22Rv1 (cell line): ENCODE measurements around the gene SLC13A4.
"Not testable (repeated sequence)": the region's sequence is repeated elsewhere in the genome, so short reads cannot be mapped to it uniquely, and the experiment has no call there.

Experiments
- H3K27ac ChIP-seq: fragments of 450-650 bp; 2 replicates; pipeline ENCODE4 v1.5.1; 2017
- CTCF ChIP-seq: fragments of 450-650 bp; IDR thresholded peaks from 2 replicates; pipeline ENCODE4 v1.5.1; 2017; ENCODE audit warnings: mild to moderate bottlenecking
- ZFX ChIP-seq: fragments of 450-650 bp; IDR thresholded peaks from 2 replicates; pipeline ENCODE4 v1.6.1; 2017; ENCODE audit warnings: antibody characterized with exemption, borderline replicate concordance

Gene SLC13A4

GRCh38 chr7:135669774-135670173, 58.2 kb downstream of the SLC13A4 start:
- TF ChIP-seq CTCF (no peak), ZFX (no peak)
- H3K27ac ChIP-seq, result no peak overlapping the region

- H3K27ac ChIP-seq, result not testable (repeated sequence)
Measured at GRCh38 chr7:135668852-135669395, 59.1 kb downstream of the SLC13A4 start.

GRCh38 chr7:135667626-135668025, 60.4 kb downstream of the SLC13A4 start:
- not testable (repeated sequence) for H3K27ac ChIP-seq

GRCh38 chr7:135666846-135667245, 61.1 kb downstream of the SLC13A4 start:
- H3K27ac ChIP-seq, result no peak overlapping the region

GRCh38 chr7:135666156-135666555, 61.8 kb downstream of the SLC13A4 start:
- H3K27ac ChIP-seq, result no peak overlapping the region
- TF ChIP-seq CTCF, result no peak
- no peak for TF ChIP-seq ZFX

More at GRCh38 chr7:135666846-135667245, 61.1 kb downstream of the SLC13A4 start:
- TF ChIP-seq ZFX (no peak), CTCF (no peak)

GRCh38 chr7:135665042-135665441, 62.9 kb downstream of the SLC13A4 start:
- TF ChIP-seq ZFX, result no peak
- TF ChIP-seq CTCF, result no peak
- H3K27ac ChIP-seq, result no peak overlapping the region

- H3K27ac ChIP-seq, result no peak overlapping the region
- no peak for TF ChIP-seq CTCF
- TF ChIP-seq ZFX, result no peak
Measured at GRCh38 chr7:135664046-135664589, 63.9 kb downstream of the SLC13A4 start.

GRCh38 chr7:135662373-135663114, 65.4 kb downstream of the SLC13A4 start, which contains the start of gene STMP1:
Gene STMP1 (plus strand): TSS chr7:135662514.
- TF ChIP-seq ZFX (no peak), CTCF (peak; percentile 84)
- H3K27ac ChIP-seq, result peak within 1 kb of the TSS; percentile 76
